Neuronal stem cell (in vitro differentiated cells): ENCODE measurements around the gene TYMS.

Source experiments
- DNase-seq: peaks from one replicate; pipeline ENCODE4 v3.0.0-alpha.2; 2013; ENCODE audit warnings: low spot score
- H2AFZ ChIP-seq: one replicate; pipeline ENCODE4 v1.6.1; 2013; ENCODE audit warnings: mild to moderate bottlenecking, low read length, inconsistent platforms
- H2AK5ac ChIP-seq: 2 replicates; pipeline ENCODE4 v1.6.1; 2013; ENCODE audit warnings: low read depth, mild to moderate bottlenecking, inconsistent platforms, low read length, moderate library complexity, mixed read lengths
- H2BK120ac ChIP-seq: 2 replicates; pipeline ENCODE4 v1.6.1; 2013; ENCODE audit warnings: low read depth, mild to moderate bottlenecking, inconsistent platforms, low read length, moderate library complexity, mixed read lengths
- H2BK12ac ChIP-seq: one replicate; pipeline ENCODE4 v1.6.1; 2013; ENCODE audit warnings: low read length, inconsistent platforms
- H2BK15ac ChIP-seq: 2 replicates; pipeline ENCODE4 v1.6.1; 2013; ENCODE audit warnings: mild to moderate bottlenecking, low read length, inconsistent platforms, mixed read lengths
- H2BK5ac ChIP-seq: one replicate; pipeline ENCODE4 v1.6.1; 2013; ENCODE audit warnings: inconsistent platforms, mild to moderate bottlenecking, low read length, moderate library complexity
- H3K14ac ChIP-seq: one replicate; pipeline ENCODE4 v1.6.1; 2013; ENCODE audit warnings: low read length, inconsistent platforms
- H3K18ac ChIP-seq: 2 replicates; pipeline ENCODE4 v1.6.1; 2013; ENCODE audit warnings: low read length, inconsistent platforms
- H3K23ac ChIP-seq: 2 replicates; pipeline ENCODE4 v1.6.1; 2013; ENCODE audit warnings: low read depth, mild to moderate bottlenecking, mixed read lengths, low read length, inconsistent platforms; ENCODE audit not compliant: poor library complexity
- H3K27ac ChIP-seq: replicated peaks from 3 replicates; pipeline ENCODE4 v1.5.1; 2013; ENCODE audit warnings: low read length, inconsistent platforms
- H3K27me3 ChIP-seq, 3 experiments: 2 replicates each; pipeline ENCODE4 v1.6.1; 2013; ENCODE audit warnings: low read length in 3 of 3, mild to moderate bottlenecking in 2 of 3, inconsistent platforms in 1 of 3, low read depth in 1 of 3, mixed read lengths in 1 of 3, moderate library complexity in 1 of 3; ENCODE audit not compliant: control insufficient read depth in 3 of 3, insufficient read depth in 3 of 3
- H3K36me3 ChIP-seq, 2 donors: replicated peaks in 1 of 2; 2 replicates each; pipeline ENCODE4 v1.6.1; 2013; ENCODE audit warnings: low read length in 2 of 2; ENCODE audit not compliant: control insufficient read depth in 2 of 2, insufficient read depth in 2 of 2
- H3K4ac ChIP-seq: 2 replicates; pipeline ENCODE4 v1.6.1; 2013; ENCODE audit warnings: inconsistent platforms, mild to moderate bottlenecking, low read length, moderate library complexity
- H3K4me1 ChIP-seq, 2 donors: 1 replicate in 1 of 2; 2 replicates in 1 of 2; pipeline ENCODE4 v1.6.1; 2013; ENCODE audit warnings: low read length in 2 of 2, low read depth in 1 of 2; ENCODE audit not compliant: control insufficient read depth in 2 of 2, insufficient read depth in 1 of 2
- H3K4me2 ChIP-seq: one replicate; pipeline ENCODE4 v1.6.1; 2013; ENCODE audit warnings: mild to moderate bottlenecking, low read length, inconsistent platforms; ENCODE audit not compliant: insufficient read depth, poor library complexity, severe bottlenecking
- H3K4me3 ChIP-seq, 2 donors: 2 replicates each; pipeline ENCODE4 v1.5.1; 2013; ENCODE audit warnings: low read length in 2 of 2, mild to moderate bottlenecking in 2 of 2, inconsistent platforms in 1 of 2, moderate library complexity in 1 of 2
- H3K79me1 ChIP-seq: one replicate; pipeline ENCODE4 v1.6.1; 2013; ENCODE audit warnings: low read depth, mild to moderate bottlenecking, inconsistent platforms, low read length, moderate library complexity
- H3K9ac ChIP-seq: one replicate; pipeline ENCODE4 v1.6.1; 2013; ENCODE audit warnings: mild to moderate bottlenecking, low read depth, low read length, inconsistent platforms; ENCODE audit not compliant: poor library complexity
- H3K9me3 ChIP-seq, 2 donors: replicated peaks in 1 of 2; 2 replicates each; pipeline versions ENCODE3 to v1.6.1; 2013; ENCODE audit warnings: low read length in 2 of 2, mild to moderate bottlenecking in 2 of 2, inconsistent platforms in 1 of 2, low read depth in 1 of 2, mixed read lengths in 1 of 2, moderate library complexity in 1 of 2; ENCODE audit not compliant: control insufficient read depth in 2 of 2, insufficient read depth in 1 of 2
- H4K8ac ChIP-seq: one replicate; pipeline ENCODE4 v1.6.1; 2013; ENCODE audit warnings: low read depth, mild to moderate bottlenecking, inconsistent platforms, low read length, moderate library complexity
- H4K91ac ChIP-seq: one replicate; pipeline ENCODE4 v1.6.1; 2013; ENCODE audit warnings: low read length, low read depth, mild to moderate bottlenecking, inconsistent platforms; ENCODE audit not compliant: poor library complexity
- WGBS, 2 donors: extraction: QIAGEN DNeasy Blood & Tissue Kit; methylation state at CpG; one replicate each; pipeline ENCODE4 v1.1.7; 2013; ENCODE audit warnings: missing lambda C conversion rate in 2 of 2, mixed read lengths in 1 of 2; ENCODE audit not compliant: insufficient read length in 2 of 2, insufficient replicate concordance in 1 of 2; ENCODE audit errors: extremely low coverage in 2 of 2; 5-methylcytosine and 5-hydroxymethylcytosine counted together

The TYMS gene

GRCh38 chr18:708096-708495 is 50.6 kb downstream of the TYMS start:
- no peak overlapping the region for H3K9ac ChIP-seq
- H2BK5ac ChIP-seq: no peak overlapping the region
- no peak overlapping the region for H3K4me3 ChIP-seq
- no peak overlapping the region for H4K8ac ChIP-seq
- H3K4me1 ChIP-seq: peaks cover 2 to 3% of the 10 kb centered on the region in 2 donors
- no peak overlapping the region for H3K14ac ChIP-seq
- H2BK12ac ChIP-seq: no peak overlapping the region
- no peaks in the 10 kb centered on the region for H3K79me1 ChIP-seq
- H3K4me2 ChIP-seq: no peak overlapping the region
- H3K36me3 ChIP-seq: no peaks in the 10 kb centered on the region
- no peak overlapping the region for H4K91ac ChIP-seq
- DNase-seq: no peak
- H2BK120ac ChIP-seq: no peak overlapping the region
- H3K27ac ChIP-seq: no peak overlapping the region
- H3K18ac ChIP-seq: no peak overlapping the region
- H3K23ac ChIP-seq: no peak overlapping the region
- no peak overlapping the region for H3K4ac ChIP-seq
- no peak overlapping the region for H2AFZ ChIP-seq
- WGBS, 2 donors: no CpG with 5 or more reads among the region's 10 CpGs
- H2BK15ac ChIP-seq: no peak overlapping the region
- H3K27me3 ChIP-seq: peaks cover 0 to 3% (median 0%) of the 10 kb centered on the region in 3 experiments
- no peak overlapping the region for H2AK5ac ChIP-seq
- H3K9me3 ChIP-seq: peaks cover 2 to 8% of the 10 kb centered on the region in 2 donors

- H3K4me3 ChIP-seq: no peak overlapping the region
- H4K8ac ChIP-seq: no peak overlapping the region
- no peak overlapping the region for H4K91ac ChIP-seq
- no peak overlapping the region for H2AK5ac ChIP-seq
- peaks cover 2 to 3% of the 10 kb centered on the region in 2 donors for H3K4me1 ChIP-seq
- H2BK15ac ChIP-seq: no peak overlapping the region
- H2AFZ ChIP-seq: no peak overlapping the region
- no peak for DNase-seq
- no peak overlapping the region for H2BK120ac ChIP-seq
- H3K9ac ChIP-seq: no peak overlapping the region
- H3K27me3 ChIP-seq: peaks cover 0 to 3% (median 0%) of the 10 kb centered on the region in 3 experiments
- H3K4me2 ChIP-seq: no peak overlapping the region
- H3K14ac ChIP-seq: no peak overlapping the region
- H3K27ac ChIP-seq: no peak overlapping the region
- H3K79me1 ChIP-seq: no peaks in the 10 kb centered on the region
- H3K23ac ChIP-seq: no peak overlapping the region
- WGBS, 2 donors: no CpG with 5 or more reads among the region's 1 CpG
- no peak overlapping the region for H2BK5ac ChIP-seq
- no peak overlapping the region for H2BK12ac ChIP-seq
- no peaks in the 10 kb centered on the region for H3K36me3 ChIP-seq
- no peak overlapping the region for H3K18ac ChIP-seq
- no peak overlapping the region for H3K4ac ChIP-seq
- H3K9me3 ChIP-seq: peaks cover 2 to 10% of the 10 kb centered on the region in 2 donors
These were observed 52.3 kb downstream of the TYMS start for GRCh38 chr18:709771-710170.

GRCh38 chr18:710418-711300 is 53.2 kb downstream of the TYMS start:
- H3K9me3 ChIP-seq: peaks cover 2 to 10% of the 10 kb centered on the region in 2 donors
- DNase-seq: no peak
- peaks cover 2 to 3% of the 10 kb centered on the region in 2 donors for H3K4me1 ChIP-seq
- H3K4me2 ChIP-seq: no peak overlapping the region
- H3K4ac ChIP-seq: no peak overlapping the region
- no peak overlapping the region for H3K27ac ChIP-seq
- no peak overlapping the region for H2BK12ac ChIP-seq
- H3K27me3 ChIP-seq: peaks cover 0 to 3% (median 0%) of the 10 kb centered on the region in 3 experiments
- no peak overlapping the region for H3K23ac ChIP-seq
- H2AK5ac ChIP-seq: no peak overlapping the region
- no peaks in the 10 kb centered on the region for H3K36me3 ChIP-seq
- no CpG with 5 or more reads among the region's 3 CpGs for WGBS, 2 donors
- no peak overlapping the region for H3K4me3 ChIP-seq
- H3K9ac ChIP-seq: no peak overlapping the region
- no peak overlapping the region for H2BK15ac ChIP-seq
- H2AFZ ChIP-seq: no peak overlapping the region
- H2BK5ac ChIP-seq: no peak overlapping the region
- no peak overlapping the region for H3K14ac ChIP-seq
- no peaks in the 10 kb centered on the region for H3K79me1 ChIP-seq
- no peak overlapping the region for H4K8ac ChIP-seq
- H2BK120ac ChIP-seq: no peak overlapping the region
- no peak overlapping the region for H3K18ac ChIP-seq
- no peak overlapping the region for H4K91ac ChIP-seq

GRCh38 chr18:711310-711656 is 53.8 kb downstream of the TYMS start:
- peak overlapping the region; percentile 85 for H3K4me2 ChIP-seq
- peak overlapping the region; percentile 92 for H2AFZ ChIP-seq
- H3K27me3 ChIP-seq: peaks cover 0 to 3% (median 0%) of the 10 kb centered on the region in 3 experiments
- H3K4ac ChIP-seq: no peak overlapping the region
- no peak overlapping the region for H3K27ac ChIP-seq
- H3K4me3 ChIP-seq: peak overlapping the region; percentile 48 to 84
- no peak overlapping the region for H2BK12ac ChIP-seq
- no peaks in the 10 kb centered on the region for H3K79me1 ChIP-seq
- H3K18ac ChIP-seq: no peak overlapping the region
- H3K23ac ChIP-seq: no peak overlapping the region
- H2BK5ac ChIP-seq: no peak overlapping the region
- H4K8ac ChIP-seq: no peak overlapping the region
- no peak overlapping the region for H3K9ac ChIP-seq
- H2BK120ac ChIP-seq: no peak overlapping the region
- peaks cover 2 to 3% of the 10 kb centered on the region in 2 donors for H3K4me1 ChIP-seq
- H3K9me3 ChIP-seq: peaks cover 2 to 10% of the 10 kb centered on the region in 2 donors
- no peaks in the 10 kb centered on the region for H3K36me3 ChIP-seq
- no peak overlapping the region for H2AK5ac ChIP-seq
- H4K91ac ChIP-seq: no peak overlapping the region
- H3K14ac ChIP-seq: no peak overlapping the region
- WGBS, 2 donors: no CpG with 5 or more reads among the region's 8 CpGs
- H2BK15ac ChIP-seq: no peak overlapping the region
- DNase-seq: no peak
